Gastrocnemius medialis (tissue), 4 donors: Measurements from ENCODE around the gene SLC45A1. TPM values are rescaled to one million over a fixed set of nuclear protein-coding genes. Genes with fewer than 3 reads are reported as not detected.

ENCODE experiments used
- ATAC-seq, 2 donors: fragments of 150-250 bp; one replicate each; pipeline ENCODE4 v1.9.1; 2016
- DNase-seq, 2 donors: peaks; one replicate each; pipeline ENCODE4 v3.0.0-alpha.2; 2019
- H3K27ac ChIP-seq, 4 donors: fragments of 200-600 bp; sonication (generic); 1 replicate in 1 of 4; 2 replicates in 3 of 4; pipeline ENCODE4 v1.5.1; 2016 to 2018; ENCODE audit warnings: mild to moderate bottlenecking in 2 of 4, moderate library complexity in 1 of 4
- H3K27me3 ChIP-seq, 3 donors: fragments of 200-600 bp; sonication (generic) in 2 of 3; 1 replicate in 1 of 3; 2 replicates in 2 of 3; pipeline versions ENCODE4 v1.5.1 to v1.6.0; 2016 to 2019; ENCODE audit warnings: mild to moderate bottlenecking in 1 of 3, moderate library complexity in 1 of 3
- H3K36me3 ChIP-seq, 2 donors: fragments of 200-600 bp; sonication (generic) in 1 of 2; one replicate each; pipeline ENCODE4 v1.5.1; 2017 to 2018
- H3K4me1 ChIP-seq, 2 donors: fragments of 200-600 bp; sonication (generic) in 1 of 2; one replicate each; pipeline ENCODE4 v1.5.1; 2016 to 2017; ENCODE audit warnings: mild to moderate bottlenecking in 2 of 2
- H3K4me3 ChIP-seq, 4 donors: fragments of 200-600 bp; sonication (generic) in 3 of 4; 1 replicate in 1 of 4; 2 replicates in 3 of 4; pipeline ENCODE4 v1.5.1; 2016 to 2019; ENCODE audit warnings: mild to moderate bottlenecking in 2 of 4
- H3K9me3 ChIP-seq, 3 donors: fragments of 200-600 bp; sonication (generic) in 2 of 3; 1 replicate in 1 of 3; 2 replicates in 2 of 3; pipeline ENCODE4 v1.5.1; 2016 to 2019
- POLR2A ChIP-seq, 2 donors: fragments of 450-650 bp; IDR thresholded peaks; one replicate each; pipeline ENCODE4 v1.6.1; 2017; ENCODE audit warnings: antibody characterized with exemption in 2 of 2, mild to moderate bottlenecking in 2 of 2, moderate library complexity in 2 of 2
- in situ Hi-C, 4 donors: fragments of 200-750 bp; cut with MboI; loops; one replicate each; pipeline versions ENCODE4 v1.15.0 to v1.8.0; 2017; ENCODE audit warnings: low sequenced_read_pairs in 4 of 4
- intact Hi-C: fragments of 100-400 bp; cut with DNase I; formaldehyde crosslinking; loops from one replicate; pipeline ENCODE4 v1.15.1; 2023; ENCODE audit warnings: low total_unique reads
- total RNA-seq, 4 donors: library from RNA; depleted of rRNA; stranded (reverse); fragments of >200 nt; gene quantifications; one replicate each; pipeline versions ENCODE4 v1.1.0 to v1.2.3, GENCODE V29; 2016
- TF ChIP-seq, protein P1 (sequence below), 5 experiments: fragments of 450-650 bp in 3 of 5; fragments of 200-600 bp in 2 of 5; sonication (generic) in 2 of 5; IDR thresholded peaks in 4 of 5; conservative IDR thresholded peaks in 1 of 5; 1 replicate in 4 of 5; 2 replicates in 1 of 5; pipeline ENCODE4 v1.5.1; 2016 to 2019; ENCODE audit warnings: antibody characterized with exemption in 5 of 5, mild to moderate bottlenecking in 3 of 5, moderate library complexity in 3 of 5

Gene SLC45A1
- total RNA-seq, 4 donors from 2014 or later: 0.56 to 2.9 (median 0.68) TPM

DNA sequence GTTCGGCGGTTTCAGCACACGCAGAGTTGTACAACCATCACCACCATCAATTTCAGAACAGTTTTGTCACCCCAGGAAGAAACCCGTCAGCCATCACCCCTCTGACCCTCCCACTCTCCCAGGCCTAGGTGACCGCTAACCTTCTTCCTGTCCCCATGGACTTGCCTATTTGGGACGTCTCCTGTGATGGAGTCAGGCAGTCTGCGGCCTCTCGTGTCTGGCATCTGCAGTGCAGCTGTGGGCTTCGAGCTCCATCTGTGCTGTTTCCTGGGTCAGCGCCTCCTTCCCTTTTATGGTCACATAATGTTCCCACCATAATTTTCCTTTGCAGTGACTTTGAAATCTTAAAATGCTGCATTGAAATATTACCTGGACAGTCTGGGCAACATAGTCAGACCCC, 24.4 kb downstream of the SLC45A1 start:
- no peak for ATAC-seq
- Histone ChIP-seq H3K36me3 (no peaks in the 10 kb centered on the region), H3K27me3 (no peaks in the 10 kb centered on the region), H3K4me1 (peaks cover 9 to 11% of the 10 kb centered on the region in 2 donors), H3K9me3 (no peaks in the 10 kb centered on the region), H3K4me3 (no peak overlapping the region), H3K27ac (peak overlapping the region in 1 of 4 donors; percentile 72)
- in situ Hi-C loops: loop anchor here (10.0 kb wide), 2 partner anchors 358 to 368 kb away; no protein-coding TSS in a partner anchor
- intact Hi-C loops: no loop called here
- no peak for DNase-seq
- no peak for TF ChIP-seq POLR2A (IDR thresholded peaks at IDR 0.05)
- TF ChIP-seq, protein P1, sequence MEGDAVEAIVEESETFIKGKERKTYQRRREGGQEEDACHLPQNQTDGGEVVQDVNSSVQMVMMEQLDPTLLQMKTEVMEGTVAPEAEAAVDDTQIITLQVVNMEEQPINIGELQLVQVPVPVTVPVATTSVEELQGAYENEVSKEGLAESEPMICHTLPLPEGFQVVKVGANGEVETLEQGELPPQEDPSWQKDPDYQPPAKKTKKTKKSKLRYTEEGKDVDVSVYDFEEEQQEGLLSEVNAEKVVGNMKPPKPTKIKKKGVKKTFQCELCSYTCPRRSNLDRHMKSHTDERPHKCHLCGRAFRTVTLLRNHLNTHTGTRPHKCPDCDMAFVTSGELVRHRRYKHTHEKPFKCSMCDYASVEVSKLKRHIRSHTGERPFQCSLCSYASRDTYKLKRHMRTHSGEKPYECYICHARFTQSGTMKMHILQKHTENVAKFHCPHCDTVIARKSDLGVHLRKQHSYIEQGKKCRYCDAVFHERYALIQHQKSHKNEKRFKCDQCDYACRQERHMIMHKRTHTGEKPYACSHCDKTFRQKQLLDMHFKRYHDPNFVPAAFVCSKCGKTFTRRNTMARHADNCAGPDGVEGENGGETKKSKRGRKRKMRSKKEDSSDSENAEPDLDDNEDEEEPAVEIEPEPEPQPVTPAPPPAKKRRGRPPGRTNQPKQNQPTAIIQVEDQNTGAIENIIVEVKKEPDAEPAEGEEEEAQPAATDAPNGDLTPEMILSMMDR (IDR thresholded peaks at IDR 0.05 in 4 of 5, conservative IDR thresholded peaks at IDR 0.05 in 1 of 5): no peak

DNA sequence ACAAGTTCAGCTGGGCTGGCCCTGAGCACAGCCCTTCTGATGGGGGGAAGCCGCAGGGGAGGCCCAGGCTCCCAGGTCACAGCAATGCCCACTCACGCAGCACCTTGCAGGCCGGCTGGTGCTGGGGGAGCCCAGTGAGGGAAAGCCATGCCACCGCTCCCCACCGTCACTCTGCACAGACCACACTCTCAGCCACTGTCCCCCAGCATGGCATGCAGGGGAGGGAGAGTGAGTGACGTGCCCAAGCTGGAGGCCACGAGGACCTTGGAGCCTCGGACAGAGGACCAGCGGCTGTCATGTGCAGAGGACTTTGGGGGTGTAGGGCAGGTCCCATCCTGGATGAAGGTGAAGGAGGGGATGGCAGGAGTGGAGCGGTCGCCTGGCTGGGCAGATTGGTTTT, 25.1 kb downstream of the SLC45A1 start:
- peak in 1 of 2 donors; percentile 2 for ATAC-seq
- no peak for DNase-seq
- Histone ChIP-seq H3K27ac (peak overlapping the region; percentile 46 to 72 (median 55)), H3K9me3 (no peaks in the 10 kb centered on the region), H3K4me1 (peaks cover 9 to 11% of the 10 kb centered on the region in 2 donors), H3K4me3 (no peak overlapping the region), H3K36me3 (no peaks in the 10 kb centered on the region), H3K27me3 (no peaks in the 10 kb centered on the region)
- intact Hi-C loops: no loop called here
- in situ Hi-C loops: loop anchor here (10.0 kb wide), 2 partner anchors 358 to 368 kb away; no protein-coding TSS in a partner anchor
- no peak for TF ChIP-seq POLR2A (IDR thresholded peaks at IDR 0.05)
- TF ChIP-seq, protein P1 (IDR thresholded peaks at IDR 0.05 in 4 of 5, conservative IDR thresholded peaks at IDR 0.05 in 1 of 5): no peak

DNA sequence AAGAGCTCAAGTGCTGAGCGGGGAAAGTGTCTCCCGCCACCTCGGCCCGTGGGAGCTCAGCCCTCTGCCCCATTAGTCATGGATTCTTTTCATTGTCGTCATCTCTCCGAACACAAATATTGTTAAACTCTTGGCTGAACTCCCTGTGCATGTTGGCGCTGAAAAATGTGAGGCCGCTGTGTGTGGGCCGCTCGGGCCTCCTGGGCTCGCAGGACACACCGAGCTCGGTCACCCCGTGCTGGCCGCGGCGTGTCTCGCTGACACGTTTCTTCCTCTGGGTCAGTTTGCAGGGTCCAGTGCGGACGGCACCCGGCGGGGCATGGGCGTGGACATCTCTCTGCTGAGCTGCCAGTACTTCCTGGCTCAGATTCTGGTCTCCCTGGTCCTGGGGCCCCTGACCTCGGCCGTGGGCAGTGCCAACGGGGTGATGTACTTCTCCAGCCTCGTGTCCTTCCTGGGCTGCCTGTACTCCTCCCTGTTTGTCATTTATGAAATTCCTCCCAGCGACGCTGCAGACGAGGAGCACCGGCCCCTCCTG, 25.6 kb downstream of the SLC45A1 start:
- no peaks in the 10 kb centered on the region for H3K27me3 ChIP-seq
- H3K9me3 ChIP-seq: no peaks in the 10 kb centered on the region
- H3K4me1 ChIP-seq: peaks cover 9 to 14% of the 10 kb centered on the region in 2 donors
- H3K4me3 ChIP-seq: peak overlapping the region in 3 of 4 donors; percentile 4 to 15 (median 9)
- DNase-seq (peak; percentile 55 to 69), ATAC-seq (peak; percentile 45 to 63)
- no peaks in the 10 kb centered on the region for H3K36me3 ChIP-seq
- in situ Hi-C loops: loop anchor here (10.0 kb wide), 2 partner anchors 359 to 369 kb away; no protein-coding TSS in a partner anchor
- TF ChIP-seq POLR2A (IDR thresholded peaks at IDR 0.05): no peak
- TF ChIP-seq, protein P1 (IDR thresholded peaks at IDR 0.05 in 4 of 5, conservative IDR thresholded peaks at IDR 0.05 in 1 of 5): no peak
- H3K27ac ChIP-seq: peak overlapping the region; percentile 46 to 72 (median 55)
- intact Hi-C loops: no loop called here

- TF ChIP-seq, protein P1 (IDR thresholded peaks at IDR 0.05 in 4 of 5, conservative IDR thresholded peaks at IDR 0.05 in 1 of 5): no peak
- Histone ChIP-seq H3K27me3 (no peaks in the 10 kb centered on the region), H3K36me3 (no peaks in the 10 kb centered on the region), H3K27ac (no peak overlapping the region), H3K4me3 (no peak overlapping the region), H3K9me3 (no peaks in the 10 kb centered on the region), H3K4me1 (peaks cover 14 to 28% of the 10 kb centered on the region in 2 donors)
- ATAC-seq: no peak
- no peak for DNase-seq
- in situ Hi-C loops (loop anchor here (10.0 kb wide), 2 partner anchors 360 to 370 kb away; no protein-coding TSS in a partner anchor), intact Hi-C loops (no loop called here)
Measured at GRCh38 chr1:8344893-8345507, 27.1 kb downstream of the SLC45A1 start.
